Prostate gland (tissue), 2 donors: Measurements from ENCODE around the gene EIF5AL1.

Experiments
- CTCF ChIP-seq, 4 experiments: fragments of 200-600 bp in 2 of 4; fragments of 450-650 bp in 2 of 4; sonication (generic) in 2 of 4; IDR thresholded peaks; 1 replicate in 3 of 4; 2 replicates in 1 of 4; pipeline ENCODE4 v1.5.1; 2016 to 2019; ENCODE audit warnings: antibody characterized with exemption in 4 of 4, mild to moderate bottlenecking in 2 of 4, moderate library complexity in 2 of 4
- POLR2AphosphoS5 ChIP-seq: sonication (generic); formaldehyde crosslinking; IDR thresholded peaks from one replicate; pipeline ENCODE4 v1.6.1; 2017; ENCODE audit warnings: antibody characterized with exemption

GRCh38 chr10:79547973-79548372, 35.6 kb downstream of the EIF5AL1 start:
- TF ChIP-seq POLR2AphosphoS5 = no peak
- TF ChIP-seq CTCF (IDR thresholded peaks at IDR 0.05) = no peak
